GM19452 (cell line): Measurements from ENCODE around the gene CMTM4.
"Not testable (repeated sequence)": the region's sequence is repeated elsewhere in the genome, so short reads cannot be mapped to it uniquely, and the experiment has no call there.

Source experiments
- ATAC-seq: cut with Tn5 transposase; IDR thresholded peaks from one replicate; pipeline ENCODE4 v1.9.1; 2021; ENCODE audit not compliant: unreplicated experiment

Gene CMTM4

GRCh38 chr16:66596986-66597848 is 99.3 kb downstream of the CMTM4 start:
- ATAC-seq, result no peak

DNA sequence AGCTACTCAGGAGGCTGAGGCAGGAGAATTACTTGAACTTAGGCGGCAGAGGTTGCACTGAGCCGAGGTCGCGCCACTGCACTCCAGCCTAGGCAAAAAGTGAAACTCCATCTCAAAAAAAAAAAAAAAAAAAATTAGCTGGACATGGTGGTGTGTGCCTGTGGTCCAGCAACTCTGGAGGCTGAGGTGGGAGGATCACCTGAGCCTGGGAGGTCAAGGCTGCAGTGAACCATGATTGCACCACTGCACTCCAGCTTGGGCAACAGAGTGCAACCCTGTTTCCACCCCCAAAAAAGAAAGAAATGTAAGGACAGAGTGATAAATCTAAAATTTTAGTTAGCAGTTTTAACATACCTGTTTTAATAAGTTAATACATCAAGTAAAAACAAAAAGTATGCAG is 100.0 kb downstream of the CMTM4 start:
- not testable (repeated sequence) for ATAC-seq

DNA sequence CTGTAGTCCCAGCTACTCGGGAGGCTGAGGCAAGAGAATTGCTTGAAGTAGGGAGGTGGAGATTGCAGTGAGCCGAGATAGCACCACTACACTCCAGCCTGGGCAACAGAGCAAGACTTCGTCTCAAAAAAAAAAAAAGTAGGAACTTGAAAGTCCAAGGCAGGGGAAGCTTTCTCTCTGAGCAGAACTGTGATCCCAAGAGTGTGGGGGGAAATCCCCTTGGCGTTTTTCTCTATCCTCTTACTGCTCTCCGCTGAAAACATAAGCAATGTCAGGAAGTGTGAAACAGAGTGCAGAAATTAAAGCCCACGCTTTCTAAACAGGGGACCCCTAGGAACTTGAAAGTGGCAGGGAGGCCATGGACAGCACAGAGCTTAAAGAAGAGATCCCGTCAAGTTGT is 101.8 kb downstream of the CMTM4 start:
- ATAC-seq, result no peak

- no peak for ATAC-seq
Observed at GRCh38 chr16:66592814-66593213, 103.7 kb downstream of the CMTM4 start.

DNA sequence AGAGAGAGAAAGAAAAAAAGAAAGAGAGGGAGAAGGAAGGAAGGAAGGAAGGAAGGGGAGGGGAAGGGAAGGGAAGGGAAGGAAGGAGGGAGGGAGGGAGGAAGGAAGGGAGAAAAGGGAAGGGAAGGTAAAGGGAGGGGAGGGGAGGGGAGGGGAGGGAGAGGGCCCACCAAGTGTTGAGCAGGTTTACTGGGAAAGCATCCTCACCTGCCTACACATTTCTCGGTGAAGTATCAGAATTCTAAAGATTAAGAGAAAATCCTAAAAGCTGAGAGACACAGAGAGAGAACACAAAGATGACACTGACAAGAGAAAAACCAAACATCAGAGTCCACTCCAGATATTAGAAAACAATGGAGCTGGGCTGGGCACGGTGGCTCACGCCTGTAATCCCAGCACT is 104.3 kb downstream of the CMTM4 start:
- no peak for ATAC-seq

DNA sequence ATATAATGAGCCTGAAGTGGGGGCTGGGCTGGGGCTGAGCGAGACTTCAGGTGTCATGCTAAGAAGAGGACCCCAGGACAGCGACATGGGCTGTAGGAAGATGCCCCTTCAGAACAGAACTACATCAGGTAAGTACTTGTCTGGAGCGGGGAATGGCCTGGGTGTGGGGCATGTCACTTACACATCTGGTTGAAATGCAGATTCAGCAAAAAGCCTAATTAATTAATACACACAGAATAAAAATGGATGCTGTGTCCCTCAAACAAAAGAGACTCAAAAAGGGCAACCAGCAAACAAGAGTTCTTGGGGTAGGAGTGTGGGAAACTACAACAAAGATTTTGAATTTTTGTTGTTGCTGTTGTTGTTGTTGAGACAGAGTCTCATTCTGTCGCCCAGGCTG is 105.5 kb downstream of the CMTM4 start:
- ATAC-seq, result no peak

GRCh38 chr16:66590322-66590721 is 106.2 kb downstream of the CMTM4 start:
- no peak for ATAC-seq

GRCh38 chr16:66588981-66589713 is 107.4 kb downstream of the CMTM4 start:
- ATAC-seq, result no peak

DNA sequence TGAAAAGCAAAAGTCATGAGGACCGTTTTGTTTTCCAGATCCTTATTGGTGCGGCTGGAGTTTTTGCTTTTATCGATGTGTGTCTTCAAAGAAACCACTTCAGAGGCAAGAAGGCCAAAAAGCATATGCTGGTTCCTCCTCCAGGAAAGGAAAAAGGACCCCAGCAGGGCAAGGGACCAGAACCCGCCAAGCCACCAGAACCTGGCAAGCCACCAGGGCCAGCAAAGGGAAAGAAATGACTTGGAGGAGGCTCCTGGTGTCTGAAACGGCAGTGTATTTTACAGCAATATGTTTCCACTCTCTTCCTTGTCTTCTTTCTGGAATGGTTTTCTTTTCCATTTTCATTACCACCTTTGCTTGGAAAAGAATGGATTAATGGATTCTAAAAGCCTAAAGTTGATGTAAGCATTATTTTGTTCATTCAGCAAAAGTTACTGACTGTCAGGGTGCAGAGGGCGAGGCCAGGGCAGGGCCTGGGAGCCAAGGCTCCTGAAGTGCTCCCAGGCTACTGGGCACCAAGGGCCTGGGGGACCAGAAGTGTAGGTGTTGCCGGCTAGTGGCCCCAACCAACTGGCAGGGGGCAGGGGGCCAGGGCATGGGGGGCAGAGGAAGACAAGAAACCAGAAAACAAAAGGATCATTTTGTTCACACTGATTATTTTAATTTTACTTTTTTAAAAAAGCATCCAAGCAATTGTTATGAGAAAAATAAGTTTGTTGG is 108.5 kb downstream of the CMTM4 start:
- no peak for ATAC-seq

GRCh38 chr16:66585481-66586239 is 110.9 kb downstream of the CMTM4 start:
- no peak for ATAC-seq

GRCh38 chr16:66581246-66581952 is 115.1 kb downstream of the CMTM4 start:
- ATAC-seq, result no peak

DNA sequence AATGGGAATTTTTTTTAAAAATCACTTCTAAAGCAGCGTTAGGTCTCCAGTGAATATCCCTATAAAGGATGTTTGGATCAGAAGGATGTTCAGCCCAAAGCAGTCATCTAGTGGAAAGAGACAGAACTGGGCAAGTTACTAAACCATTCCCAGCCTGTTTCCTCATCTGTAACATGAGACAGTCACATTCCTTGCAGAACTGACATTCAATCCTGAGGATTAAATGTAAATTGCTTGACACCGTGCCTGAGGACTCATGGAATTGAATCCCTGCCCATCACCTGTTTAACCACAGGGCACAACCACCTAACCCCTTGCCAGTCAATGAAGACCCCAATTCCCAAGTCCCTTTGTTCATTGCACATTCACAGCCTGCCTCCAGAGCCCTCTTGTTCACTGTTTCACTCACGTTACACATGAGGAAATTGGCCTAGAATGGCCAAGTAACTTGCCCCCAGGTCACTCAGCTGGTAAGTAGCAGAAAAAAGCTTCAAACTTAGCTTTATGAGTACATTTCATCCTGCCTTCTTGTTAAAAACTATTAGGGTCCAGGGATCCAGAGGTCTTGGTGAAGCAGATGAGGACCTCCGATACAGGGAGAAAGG is 115.8 kb downstream of the CMTM4 start:
- ATAC-seq, result no peak

DNA sequence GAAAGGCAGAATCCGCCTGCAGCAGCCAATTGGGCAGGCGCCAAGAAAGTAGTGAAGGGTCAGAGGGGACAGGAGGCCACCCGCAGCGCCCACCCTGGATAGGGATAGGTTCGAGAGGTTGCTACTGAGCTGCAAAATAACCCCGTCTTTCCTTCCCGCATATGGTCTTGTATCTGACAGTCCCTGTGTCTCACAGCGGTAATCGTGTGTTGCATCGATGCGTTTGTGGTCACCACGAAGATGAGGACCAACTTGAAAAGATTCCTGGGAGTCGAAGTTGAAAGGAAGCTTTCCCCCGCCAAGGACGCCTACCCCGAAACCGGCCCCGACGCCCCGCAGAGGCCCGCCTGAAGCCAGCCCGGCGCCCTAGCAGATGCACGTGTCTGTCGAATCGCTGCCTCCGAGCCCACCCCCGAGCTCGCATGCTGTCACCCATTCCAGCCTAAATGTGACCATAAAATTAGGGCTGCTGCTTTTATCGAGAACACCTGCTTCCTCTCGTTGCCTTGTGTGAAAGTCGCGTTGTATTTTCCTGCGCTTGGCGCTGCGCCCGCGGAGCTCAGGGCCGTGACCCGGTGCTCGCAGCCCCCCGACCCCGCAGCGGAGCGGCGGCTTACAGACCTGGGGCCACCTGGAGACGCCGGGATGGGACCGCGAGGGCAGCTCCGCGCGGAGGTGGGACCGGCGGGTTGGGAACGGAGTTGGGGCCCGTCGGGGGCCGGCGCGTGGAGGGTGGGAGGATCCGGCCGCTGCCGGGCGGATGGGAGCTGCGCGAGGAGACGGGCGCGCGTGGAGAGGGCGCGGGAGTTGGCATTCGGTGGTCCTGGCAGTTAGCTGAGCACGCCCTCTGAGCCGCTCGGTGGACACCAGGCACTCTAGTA is 117.7 kb downstream of the CMTM4 start, which contains the start of gene CMTM2:
CMTM2 (plus strand) TSS at position 813 of the 881 bp plus-strand sequence. CDS start 145 bp downstream, outside the sequence.
- ATAC-seq, result no peak

DNA sequence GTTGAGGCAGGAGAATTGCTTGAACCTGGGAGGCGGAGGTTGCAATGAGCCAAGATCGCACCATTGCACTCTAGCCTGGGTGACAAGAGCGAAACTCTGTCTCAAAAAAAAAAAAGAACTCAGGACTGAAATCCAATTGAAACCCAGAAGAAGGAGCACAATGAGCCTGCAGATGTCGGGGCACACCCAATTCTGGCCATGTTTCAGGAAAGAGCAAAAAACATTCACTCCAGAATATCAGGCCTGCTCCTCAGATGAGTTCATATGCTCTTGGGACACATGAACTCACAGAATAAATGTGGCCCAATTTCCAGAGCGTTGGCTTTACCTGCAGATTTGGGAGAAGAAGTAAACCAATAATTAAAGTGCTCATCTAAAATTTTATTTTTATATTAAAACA is 120.2 kb downstream of the CMTM4 start:
- ATAC-seq, result no peak

DNA sequence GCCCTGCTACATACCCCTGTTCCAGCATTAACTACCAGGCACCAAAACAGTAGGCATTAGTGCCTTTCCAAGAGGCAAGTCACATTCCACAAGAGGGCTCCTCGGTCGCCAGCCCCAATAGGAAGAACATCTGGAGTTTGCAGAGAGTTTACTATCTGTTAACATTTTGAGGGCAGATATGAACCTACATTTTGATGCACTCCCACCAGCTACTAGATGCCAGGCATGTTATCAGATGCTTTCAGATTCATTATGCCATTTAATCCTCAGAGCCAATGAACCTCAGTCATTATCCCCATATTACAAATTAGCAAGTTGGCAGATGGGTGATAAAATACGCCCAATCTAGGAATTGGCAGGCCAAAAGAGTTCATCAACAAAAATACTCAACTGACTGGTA is 121.5 kb downstream of the CMTM4 start:
- ATAC-seq, result no peak

GRCh38 chr16:66574531-66574930 is 122.0 kb downstream of the CMTM4 start:
- no peak for ATAC-seq

DNA sequence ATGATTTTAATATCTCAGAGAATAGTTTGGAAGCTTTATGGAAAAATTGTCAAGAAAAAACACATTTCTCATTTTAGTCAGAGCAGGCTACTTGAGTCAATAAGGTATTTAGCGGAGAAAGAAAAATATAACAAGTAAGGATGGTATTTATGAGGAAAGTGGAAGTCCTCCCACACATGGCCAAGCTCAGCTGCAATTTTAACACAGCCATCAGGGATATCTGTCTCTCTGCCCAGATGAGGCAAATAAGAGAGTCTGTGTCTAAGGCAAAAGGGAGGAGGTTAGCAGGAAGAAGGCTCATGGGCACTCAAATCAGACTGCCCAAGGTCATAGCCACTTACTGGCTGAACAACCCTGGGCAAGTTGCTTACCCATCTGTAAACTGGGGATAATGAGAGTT is 122.5 kb downstream of the CMTM4 start:
- no peak for ATAC-seq

DNA sequence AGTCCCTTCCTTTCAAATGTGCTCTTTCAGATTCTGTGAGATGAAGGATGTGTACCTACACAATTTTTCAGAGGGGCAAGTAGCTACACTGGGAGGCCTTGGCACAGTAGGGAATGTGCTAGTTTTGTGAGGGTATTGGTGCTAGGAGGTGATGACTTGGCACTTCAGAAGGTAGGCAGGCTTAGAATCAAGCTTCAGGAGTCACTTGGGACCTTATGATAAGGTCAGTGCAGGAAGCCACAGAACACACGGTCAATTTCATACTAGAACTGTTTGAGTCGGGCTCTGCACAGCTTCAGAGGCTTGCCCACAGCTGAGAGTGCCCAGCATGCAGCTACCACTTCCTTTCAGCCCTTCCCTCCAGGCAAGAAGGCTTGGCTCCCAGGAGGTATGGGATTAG is 124.2 kb downstream of the CMTM4 start:
- ATAC-seq, result no peak
